Measurements from ENCODE around the gene AGTRAP. TPM values are rescaled to one million over a fixed set of nuclear protein-coding genes. Genes with fewer than 3 reads are reported as not detected.

Gene AGTRAP
- total RNA-seq, 4 donors from 2014 or later: 35.1 to 93.1 (median 64.2) TPM

- no peak for TF ChIP-seq CTCF (IDR thresholded peaks at IDR 0.05)
- ATAC-seq (ENCODE audit: low FRiP score) (no peak), DNase-seq (ENCODE audit: low spot score) (no peak)
Measured at GRCh38 chr1:11783556-11783955, 47.6 kb downstream of the AGTRAP start.

- ATAC-seq (ENCODE audit: low FRiP score): no peak
- DNase-seq (ENCODE audit: low spot score): no peak
- no peak for TF ChIP-seq CTCF (IDR thresholded peaks at IDR 0.05)
Measured at GRCh38 chr1:11784256-11784992, 48.5 kb downstream of the AGTRAP start.

GRCh38 chr1:11784993-11785769 lies 49.2 kb downstream of the AGTRAP start:
- DNase-seq (ENCODE audit: low spot score) (no peak), ATAC-seq (ENCODE audit: low FRiP score) (peak; percentile 61)
- peak in 1 of 3 donors; percentile 66 for TF ChIP-seq CTCF (IDR thresholded peaks at IDR 0.05)

GRCh38 chr1:11786168-11786567 lies 50.2 kb downstream of the AGTRAP start:
- no peak for TF ChIP-seq CTCF (IDR thresholded peaks at IDR 0.05)
- no peak for ATAC-seq (ENCODE audit: low FRiP score)
- DNase-seq (ENCODE audit: low spot score): no peak

- DNase-seq (ENCODE audit: low spot score): no peak
- ATAC-seq (ENCODE audit: low FRiP score): peak; percentile 62
- TF ChIP-seq CTCF (IDR thresholded peaks at IDR 0.05): no peak
Measured at GRCh38 chr1:11787251-11787803, 51.4 kb downstream of the AGTRAP start.

- DNase-seq (ENCODE audit: low spot score) (no peak), ATAC-seq (ENCODE audit: low FRiP score) (no peak)
- TF ChIP-seq CTCF (IDR thresholded peaks at IDR 0.05): no peak
Measured at GRCh38 chr1:11787804-11788436, 52.0 kb downstream of the AGTRAP start.

Measured in omental fat pad (tissue), 4 donors.